B cell (primary cell): ENCODE results near the gene HS3ST5.
"Not testable (repeated sequence)": the region's sequence is repeated elsewhere in the genome, so short reads cannot be mapped to it uniquely, and the experiment has no call there.

ENCODE experiments used
- EZH2 ChIP-seq: IDR thresholded peaks from 2 replicates; pipeline ENCODE4 v1.6.1; 2012; ENCODE audit warnings: borderline replicate concordance, low read depth, mild to moderate bottlenecking, moderate library complexity, low read length; ENCODE audit not compliant: insufficient read depth, poor library complexity, severe bottlenecking
- TF ChIP-seq, protein P1 (sequence below): fragments of 200-600 bp; IDR thresholded peaks from one replicate; pipeline ENCODE4 v1.8.0; 2022; ENCODE audit warnings: antibody characterized with exemption, mild to moderate bottlenecking

DNA sequence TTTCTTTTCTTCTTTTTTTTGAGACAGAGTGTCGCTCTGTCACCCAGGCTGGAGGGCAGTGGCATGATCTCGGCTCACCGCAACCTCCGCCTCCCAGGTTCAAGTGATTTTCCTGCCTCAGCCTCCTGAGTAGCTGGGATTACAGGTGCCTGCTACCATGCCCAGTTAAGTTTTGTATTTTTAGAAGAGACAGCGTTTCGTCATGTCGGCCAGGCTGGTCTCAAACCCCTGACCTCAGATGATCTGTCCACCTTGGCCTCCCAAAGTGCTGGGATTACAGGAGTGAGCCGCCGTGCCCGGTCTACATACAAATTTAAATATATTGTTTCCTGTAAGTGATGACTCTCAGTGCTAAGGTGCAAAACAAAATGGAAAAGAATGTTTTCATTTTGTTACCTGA, 124.8 kb downstream of the HS3ST5 start:
- not testable (repeated sequence) for TF ChIP-seq EZH2
- TF ChIP-seq, protein P1, sequence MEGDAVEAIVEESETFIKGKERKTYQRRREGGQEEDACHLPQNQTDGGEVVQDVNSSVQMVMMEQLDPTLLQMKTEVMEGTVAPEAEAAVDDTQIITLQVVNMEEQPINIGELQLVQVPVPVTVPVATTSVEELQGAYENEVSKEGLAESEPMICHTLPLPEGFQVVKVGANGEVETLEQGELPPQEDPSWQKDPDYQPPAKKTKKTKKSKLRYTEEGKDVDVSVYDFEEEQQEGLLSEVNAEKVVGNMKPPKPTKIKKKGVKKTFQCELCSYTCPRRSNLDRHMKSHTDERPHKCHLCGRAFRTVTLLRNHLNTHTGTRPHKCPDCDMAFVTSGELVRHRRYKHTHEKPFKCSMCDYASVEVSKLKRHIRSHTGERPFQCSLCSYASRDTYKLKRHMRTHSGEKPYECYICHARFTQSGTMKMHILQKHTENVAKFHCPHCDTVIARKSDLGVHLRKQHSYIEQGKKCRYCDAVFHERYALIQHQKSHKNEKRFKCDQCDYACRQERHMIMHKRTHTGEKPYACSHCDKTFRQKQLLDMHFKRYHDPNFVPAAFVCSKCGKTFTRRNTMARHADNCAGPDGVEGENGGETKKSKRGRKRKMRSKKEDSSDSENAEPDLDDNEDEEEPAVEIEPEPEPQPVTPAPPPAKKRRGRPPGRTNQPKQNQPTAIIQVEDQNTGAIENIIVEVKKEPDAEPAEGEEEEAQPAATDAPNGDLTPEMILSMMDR, result not testable (repeated sequence)
